IMR-90 (cell line): ENCODE results near the gene MBOAT1. TPM values are rescaled to one million over a fixed set of nuclear protein-coding genes. Genes with fewer than 3 reads are reported as not detected.

Experiments used
- ATAC-seq: fragments of 200-7000 bp; cut with Tn5 transposase; 2 replicates; pipeline ENCODE4 v1.9.1; 2020; ENCODE audit warnings: low read depth, mild to moderate bottlenecking, moderate library complexity
- BruUV-seq: library from RNA; stranded (reverse); fragments of 400-500 nt; replicated peaks from 2 replicates; lab custom pipeline; 2021; lab: Mats Ljungman, UMichigan
- CTCF ChIA-PET: fragments of 300-600 bp; formaldehyde crosslinking; extraction: SDS; loops from one replicate; lab custom pipeline; 2021; ENCODE audit warnings: antibody characterized with exemption; lab: Yijun Ruan, JAX
- POLR2A ChIA-PET: fragments of 300-600 bp; sonication (Branson Sonifier 250); formaldehyde crosslinking; loops from one replicate; lab custom pipeline; 2022; ENCODE audit warnings: antibody characterized with exemption; ENCODE audit not compliant: unreplicated experiment; lab: Charles Lee
- DNase-seq: peaks from one replicate; pipeline ENCODE4 v3.0.0; 2013
- H2AFZ ChIP-seq: replicated peaks from 2 replicates; pipeline ENCODE3; 2013; ENCODE audit warnings: low read length, mild to moderate bottlenecking; ENCODE audit not compliant: poor library complexity
- H2AK5ac ChIP-seq: 2 replicates; pipeline ENCODE4 v1.6.1; 2013; ENCODE audit warnings: low read depth, low read length, inconsistent platforms
- H2AK9ac ChIP-seq: replicated peaks from 2 replicates; pipeline ENCODE3; 2013; ENCODE audit warnings: mild to moderate bottlenecking, low read depth, low read length, moderate library complexity; ENCODE audit not compliant: poor library complexity
- H2BK120ac ChIP-seq: 2 replicates; pipeline ENCODE4 v1.6.1; 2013; ENCODE audit warnings: low read depth, low read length, inconsistent platforms
- H2BK15ac ChIP-seq: 3 replicates; pipeline ENCODE4 v1.6.1; 2013; ENCODE audit warnings: low read depth, low read length, inconsistent platforms
- H2BK20ac ChIP-seq: 2 replicates; pipeline ENCODE4 v1.6.1; 2013; ENCODE audit warnings: low read depth, mild to moderate bottlenecking, inconsistent platforms, low read length, moderate library complexity
- H2BK5ac ChIP-seq: 2 replicates; pipeline ENCODE4 v1.6.1; 2013; ENCODE audit warnings: mild to moderate bottlenecking, low read depth, low read length, inconsistent platforms; ENCODE audit not compliant: poor library complexity, severe bottlenecking
- H3K14ac ChIP-seq: replicated peaks from 2 replicates; pipeline ENCODE4 v1.6.1; 2013; ENCODE audit warnings: low read depth, low read length, inconsistent platforms
- H3K18ac ChIP-seq: 2 replicates; pipeline ENCODE4 v1.6.1; 2013; ENCODE audit warnings: low read depth, low read length, control low read depth
- H3K23ac ChIP-seq: 2 replicates; pipeline ENCODE4 v1.6.1; 2013; ENCODE audit warnings: low read depth, low read length, inconsistent platforms
- H3K27ac ChIP-seq: 2 replicates; pipeline ENCODE4 v1.5.1; 2013; ENCODE audit warnings: mild to moderate bottlenecking, control low read depth, low read length; ENCODE audit not compliant: insufficient read depth
- H3K27me3 ChIP-seq: 2 replicates; pipeline ENCODE4 v1.6.1; 2013; ENCODE audit warnings: low read length; ENCODE audit not compliant: control insufficient read depth, insufficient read depth
- H3K36me3 ChIP-seq: 2 replicates; pipeline ENCODE4 v1.6.1; 2013; ENCODE audit warnings: low read length, mixed read lengths; ENCODE audit not compliant: control insufficient read depth, insufficient read depth
- H3K4ac ChIP-seq: 2 replicates; pipeline ENCODE4 v1.6.1; 2013; ENCODE audit warnings: low read depth, low read length, inconsistent platforms
- H3K4me1 ChIP-seq: 2 replicates; pipeline ENCODE4 v1.6.1; 2013; ENCODE audit warnings: low read length, mixed read lengths; ENCODE audit not compliant: control insufficient read depth, insufficient read depth
- H3K4me2 ChIP-seq: 2 replicates; pipeline ENCODE4 v1.6.1; 2013; ENCODE audit warnings: low read depth, mild to moderate bottlenecking, control low read depth, low read length, moderate library complexity
- H3K4me3 ChIP-seq: 2 replicates; pipeline ENCODE4 v1.5.1; 2013; ENCODE audit warnings: low read depth, mild to moderate bottlenecking, control low read depth, low read length, moderate library complexity; ENCODE audit not compliant: insufficient read depth
- H3K56ac ChIP-seq: 2 replicates; pipeline ENCODE4 v1.6.1; 2013; ENCODE audit warnings: low read length, inconsistent platforms; ENCODE audit not compliant: insufficient read depth; ENCODE audit errors: extremely low read depth
- H3K79me1 ChIP-seq, 2 experiments: 2 replicates each; pipeline ENCODE4 v1.6.1; 2013; ENCODE audit warnings: low read length in 2 of 2, inconsistent platforms in 1 of 2, low read depth in 1 of 2
- H3K9ac ChIP-seq: 2 replicates; pipeline ENCODE4 v1.6.1; 2013; ENCODE audit warnings: low read depth, low read length, control low read depth
- H3K9me1 ChIP-seq: 2 replicates; pipeline ENCODE4 v1.6.1; 2013; ENCODE audit warnings: low read length, inconsistent platforms; ENCODE audit not compliant: insufficient read depth
- H3K9me3 ChIP-seq: 2 replicates; pipeline ENCODE4 v1.6.1; 2013; ENCODE audit warnings: low read length; ENCODE audit not compliant: control insufficient read depth, insufficient read depth
- H4K20me1 ChIP-seq: 2 replicates; pipeline ENCODE4 v1.6.1; 2013; ENCODE audit warnings: low read length, inconsistent platforms; ENCODE audit not compliant: insufficient read depth
- H4K5ac ChIP-seq: 2 replicates; pipeline ENCODE4 v1.6.1; 2013; ENCODE audit warnings: mild to moderate bottlenecking, low read depth, low read length, control low read depth
- H4K8ac ChIP-seq, 2 experiments: 2 replicates each; pipeline ENCODE4 v1.6.1; 2013; ENCODE audit warnings: low read depth in 2 of 2, low read length in 2 of 2, control low read depth in 1 of 2, inconsistent platforms in 1 of 2
- H4K91ac ChIP-seq: 2 replicates; pipeline ENCODE4 v1.6.1; 2013; ENCODE audit warnings: low read depth, low read length, inconsistent platforms; ENCODE audit not compliant: insufficient read depth
- CTCF ChIP-seq: conservative IDR thresholded peaks from 2 replicates; pipeline ENCODE4 v1.5.1; 2012; ENCODE audit warnings: mild to moderate bottlenecking, low read depth, low read length, improper control_type of control experiment
- MAFK ChIP-seq: IDR thresholded peaks from 2 replicates; pipeline ENCODE4 v1.6.1; 2012; ENCODE audit warnings: low read depth, low read length, improper control_type of control experiment
- POLR2A ChIP-seq: IDR thresholded peaks from 2 replicates; pipeline ENCODE4 v1.6.1; 2012; ENCODE audit warnings: mild to moderate bottlenecking, low read depth, low read length
- WGBS, 2 experiments: methylation state at CpG; one replicate each; pipeline versions ENCODE4 v1.1.5 to v1.1.7; 2013; ENCODE audit warnings: missing lambda C conversion rate in 2 of 2; ENCODE audit not compliant: insufficient read length in 1 of 2; ENCODE audit errors: extremely low coverage in 2 of 2; 5-methylcytosine and 5-hydroxymethylcytosine counted together
- dilution Hi-C: fragments of 300-500 bp; cut with HindIII; formaldehyde crosslinking; loops from one replicate; pipeline ENCODE4 v1.14.3; 2018; ENCODE audit warnings: low sequenced_read_pairs; ENCODE audit not compliant: unreplicated experiment
- in situ Hi-C: fragments of 300-500 bp; cut with MboI; formaldehyde crosslinking; loops from 3 replicates; pipeline ENCODE4 v1.14.3; 2019; ENCODE audit warnings: low sequenced_read_pairs, inconsistent platforms, mixed read lengths
- intact Hi-C: fragments of 100-400 bp; cut with micrococcal nuclease; formaldehyde crosslinking; loops from 2 replicates; pipeline ENCODE4 v1.10.0; 2022
- polyA plus RNA-seq, 3 experiments: library from polyadenylated mRNA; depleted of rRNA; stranded (reverse); fragments of >200 nt; gene quantifications; 2 replicates each; pipeline ENCODE4 v1.2.3, GENCODE V29; 2012; ENCODE audit warnings: low replicate concordance in 1 of 3
- total RNA-seq: library from RNA; depleted of rRNA; stranded (reverse); fragments of >200 nt; gene quantifications from 2 replicates; pipeline ENCODE4 v1.2.3, GENCODE V29; 2012
- TF ChIP-seq, protein P1 (sequence below): fragments of 150-350 bp; IDR thresholded peaks from 2 replicates; pipeline ENCODE4 v1.6.1; 2017; ENCODE audit warnings: mild to moderate bottlenecking, antibody characterized with exemption, low read length, low read depth

Gene MBOAT1
- total and polyA plus RNA-seq, 2 of the 4 experiments (the other 2 are of a cell fraction): 1.6 to 4.7 TPM

DNA sequence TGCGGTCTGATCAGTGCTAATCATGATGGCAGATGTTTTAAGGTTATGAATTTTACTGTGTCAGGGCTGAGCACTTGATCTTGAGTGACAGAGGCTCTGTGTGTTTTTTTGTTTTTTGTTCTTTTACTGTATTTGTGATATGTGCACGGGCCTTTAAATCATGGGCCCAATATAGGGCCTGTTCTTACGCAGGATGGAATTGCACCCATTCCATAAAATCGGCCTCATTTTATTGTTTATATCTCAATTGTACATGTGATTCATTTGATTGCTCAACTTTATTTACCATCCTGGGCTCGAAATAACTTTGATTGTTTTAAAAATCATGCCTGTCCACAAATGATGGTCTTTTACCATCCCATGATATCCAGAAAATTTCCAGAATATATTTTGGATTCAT is 39.3 kb upstream of the MBOAT1 start:
- ATAC-seq (no peak), DNase-seq (no peak)
- intact Hi-C loops (no loop called here), in situ Hi-C loops (no loop called here), dilution Hi-C loops (no loop called here)
- Histone ChIP-seq H3K4me2 (no peak overlapping the region), H3K9me3 (no peaks in the 10 kb centered on the region), H3K36me3 (no peaks in the 10 kb centered on the region), H2BK5ac (no peak overlapping the region), H4K91ac (no peak overlapping the region), H4K5ac (no peak overlapping the region), H3K27me3 (peaks cover 3% of the 10 kb centered on the region; the same call in 1 of the 2 replicates), H3K27ac (no peak overlapping the region), H2AK5ac (no peak overlapping the region), H3K4me1 (no peaks in the 10 kb centered on the region), H2AK9ac (no peak overlapping the region), H2AFZ (no peak overlapping the region), H3K56ac (no peak overlapping the region), H2BK120ac (no peak overlapping the region), H3K9me1 (no peaks in the 10 kb centered on the region), H2BK15ac (no peak overlapping the region), H3K79me1 (no peaks in the 10 kb centered on the region), H3K23ac (no peak overlapping the region), H3K4me3 (no peak overlapping the region), H4K8ac (no peak overlapping the region), H2BK20ac (no peak overlapping the region), H3K4ac (no peak overlapping the region), H3K9ac (no peak overlapping the region), H3K14ac (no peak overlapping the region), H3K18ac (no peak overlapping the region), H4K20me1 (no peaks in the 10 kb centered on the region)
- CTCF ChIA-PET: no interaction called here
- TF ChIP-seq CTCF: no peak
- TF ChIP-seq POLR2A: no peak
- no peak for TF ChIP-seq MAFK
- TF ChIP-seq, protein P1, sequence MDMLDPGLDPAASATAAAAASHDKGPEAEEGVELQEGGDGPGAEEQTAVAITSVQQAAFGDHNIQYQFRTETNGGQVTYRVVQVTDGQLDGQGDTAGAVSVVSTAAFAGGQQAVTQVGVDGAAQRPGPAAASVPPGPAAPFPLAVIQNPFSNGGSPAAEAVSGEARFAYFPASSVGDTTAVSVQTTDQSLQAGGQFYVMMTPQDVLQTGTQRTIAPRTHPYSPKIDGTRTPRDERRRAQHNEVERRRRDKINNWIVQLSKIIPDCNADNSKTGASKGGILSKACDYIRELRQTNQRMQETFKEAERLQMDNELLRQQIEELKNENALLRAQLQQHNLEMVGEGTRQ: no peak
- WGBS, 2 experiments: no CpG with 5 or more reads among the region's 5 CpGs
- POLR2A ChIA-PET: no interaction called here
- BruUV-seq: no TSS peak
